SH-SY5Y (cell line): ENCODE measurements around the gene FZD10.

Experiments used
- GATA2 ChIP-seq: IDR thresholded peaks from 2 replicates; pipeline ENCODE4 v1.6.1; 2011; ENCODE audit warnings: mild to moderate bottlenecking, low read depth, low read length
- GATA3 ChIP-seq: IDR thresholded peaks from 2 replicates; pipeline ENCODE4 v1.6.1; 2011; ENCODE audit warnings: low read depth, mild to moderate bottlenecking, low read length, moderate library complexity

- TF ChIP-seq GATA2 (no peak), GATA3 (no peak)
These were observed 43.2 kb downstream of the FZD10 start for GRCh38 chr12:130205495-130205894.
